NCI-H146 treated with DMSO at 0.1 percent for 48 hours (cell line): ENCODE measurements around the gene SNTG2.

ENCODE experiments used
- DNase-seq: peaks from one replicate; lab custom pipeline; 2025; ENCODE audit not compliant: unreplicated experiment; lab: John Stamatoyannopoulos, UW

SNTG2 gene

GRCh38 chr2:1306687-1307516 is 356.3 kb downstream of the SNTG2 start:
- no peak for DNase-seq

GRCh38 chr2:1307670-1308069 is 357.0 kb downstream of the SNTG2 start:
- DNase-seq, result no peak

GRCh38 chr2:1308678-1309077 is 358.0 kb downstream of the SNTG2 start:
- no peak for DNase-seq

GRCh38 chr2:1309507-1309906 is 358.9 kb downstream of the SNTG2 start:
- DNase-seq, result no peak

GRCh38 chr2:1310202-1310601 is 359.6 kb downstream of the SNTG2 start:
- DNase-seq, result no peak

GRCh38 chr2:1310866-1311265 is 360.2 kb downstream of the SNTG2 start:
- DNase-seq, result no peak

- no peak for DNase-seq
Observed at GRCh38 chr2:1313240-1313924, 362.7 kb downstream of the SNTG2 start.

GRCh38 chr2:1314254-1314653 is 363.6 kb downstream of the SNTG2 start:
- no peak for DNase-seq

GRCh38 chr2:1318366-1319009 is 367.8 kb downstream of the SNTG2 start:
- DNase-seq, result no peak

GRCh38 chr2:1319393-1319792 is 368.7 kb downstream of the SNTG2 start:
- no peak for DNase-seq

- DNase-seq, result no peak
Observed at GRCh38 chr2:1321321-1321720, 370.7 kb downstream of the SNTG2 start.

GRCh38 chr2:1324884-1325283 is 374.2 kb downstream of the SNTG2 start:
- DNase-seq, result no peak

GRCh38 chr2:1328684-1329083 is 378.0 kb downstream of the SNTG2 start:
- DNase-seq, result no peak

GRCh38 chr2:1339388-1340140 is 388.9 kb downstream of the SNTG2 start:
- no peak for DNase-seq

GRCh38 chr2:1340141-1340512 is 389.5 kb downstream of the SNTG2 start:
- no peak for DNase-seq

GRCh38 chr2:1341404-1342120 is 390.9 kb downstream of the SNTG2 start:
- no peak for DNase-seq

- no peak for DNase-seq
Observed at GRCh38 chr2:1348789-1349188, 398.1 kb downstream of the SNTG2 start.

GRCh38 chr2:1350111-1350510 is 399.5 kb downstream of the SNTG2 start:
- no peak for DNase-seq

GRCh38 chr2:1353124-1353523 is 402.5 kb downstream of the SNTG2 start:
- no peak for DNase-seq

GRCh38 chr2:1353543-1353942 is 402.9 kb downstream of the SNTG2 start:
- no peak for DNase-seq

GRCh38 chr2:1360144-1360543 is 409.5 kb downstream of the SNTG2 start:
- DNase-seq, result no peak
